SK-N-MC (cell line): ENCODE measurements around the gene ADAM33.

Experiments used
- DNase-seq: peaks from one replicate; pipeline ENCODE4 v3.0.0-alpha.2; 2011; ENCODE audit warnings: low read depth, low spot score
- H3K27ac ChIP-seq: fragments of 200-600 bp; sonication (generic); 2 replicates; pipeline ENCODE4 v1.5.1; 2016; ENCODE audit warnings: mixed run types
- H3K36me3 ChIP-seq: fragments of 200-600 bp; sonication (generic); 2 replicates; pipeline ENCODE4 v1.6.1; 2017; ENCODE audit warnings: antibody characterized with exemption, low read length, mixed read lengths; ENCODE audit not compliant: insufficient read depth
- H3K4me3 ChIP-seq: fragments of 200-600 bp; sonication (generic); 2 replicates; pipeline ENCODE4 v1.5.1; 2016
- H3K9ac ChIP-seq: fragments of 200-600 bp; sonication (generic); 2 replicates; pipeline ENCODE4 v1.8.0; 2017; ENCODE audit warnings: mixed run types, mixed read lengths; ENCODE audit not compliant: insufficient read length
- H3K9me3 ChIP-seq: fragments of 200-600 bp; sonication (generic); 2 replicates; pipeline ENCODE4 v1.6.1; 2017; ENCODE audit warnings: low read depth, mild to moderate bottlenecking, antibody characterized with exemption, low read length, moderate library complexity, mixed read lengths
- EZH2 ChIP-seq: fragments of 200-600 bp; sonication (generic); IDR thresholded peaks from one replicate; pipeline ENCODE4 v1.6.1; 2017; ENCODE audit warnings: antibody characterized with exemption
- FOXP2 ChIP-seq: optimal IDR thresholded peaks from 2 replicates; pipeline ENCODE3; 2011; ENCODE audit warnings: mild to moderate bottlenecking, moderate library complexity; ENCODE audit not compliant: insufficient read depth; ENCODE audit errors: extremely low read length, control extremely low read depth
- POLR2AphosphoS5 ChIP-seq: IDR thresholded peaks from 2 replicates; pipeline ENCODE4 v1.6.1; 2012; ENCODE audit warnings: mild to moderate bottlenecking, low read depth, low read length, borderline replicate concordance

The ADAM33 gene

DNA sequence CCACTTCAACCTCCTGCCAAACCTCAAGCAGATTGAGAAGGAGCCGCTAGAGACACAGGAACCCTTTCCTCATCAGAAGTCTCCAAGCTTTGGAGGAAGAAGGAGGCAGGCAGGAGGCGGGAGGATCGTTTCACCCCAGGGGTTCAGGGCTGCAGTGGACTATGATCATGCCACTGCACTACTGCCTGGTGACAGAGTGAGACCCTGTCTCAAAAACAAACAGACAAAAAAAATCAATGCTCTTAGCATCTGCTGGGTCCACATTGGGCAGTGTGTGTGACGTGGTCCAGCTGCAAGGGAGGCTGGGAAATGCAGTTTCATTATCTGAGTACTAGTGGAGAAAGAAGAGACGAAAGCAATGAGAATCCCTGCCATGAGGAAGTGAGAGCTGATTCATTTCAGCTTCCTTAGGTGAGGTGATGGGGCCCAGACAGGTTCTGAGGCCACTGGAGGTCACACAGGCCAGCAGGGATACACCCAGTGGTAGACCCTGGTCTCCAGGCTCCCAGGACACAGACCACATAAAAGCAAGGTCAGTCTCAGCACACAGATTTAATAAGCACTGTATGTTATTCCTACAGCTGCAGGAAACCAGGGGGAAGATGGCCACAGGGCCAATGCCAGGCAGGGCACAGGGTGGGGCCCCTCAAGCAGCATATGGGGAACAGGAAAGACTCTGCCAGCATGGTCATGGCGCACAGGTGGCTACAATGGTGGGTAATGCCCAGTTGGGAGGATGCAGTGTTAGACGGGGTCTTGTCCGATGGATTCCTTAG is 22.9 kb downstream of the ADAM33 start:
- Histone ChIP-seq H3K36me3 (no peaks in the 10 kb centered on the region), H3K27ac (no peak overlapping the region), H3K9ac (no peak overlapping the region), H3K9me3 (no peaks in the 10 kb centered on the region), H3K4me3 (no peak overlapping the region)
- no peak for DNase-seq
- TF ChIP-seq POLR2AphosphoS5 (no peak), FOXP2 (no peak), EZH2 (no peak)

DNA sequence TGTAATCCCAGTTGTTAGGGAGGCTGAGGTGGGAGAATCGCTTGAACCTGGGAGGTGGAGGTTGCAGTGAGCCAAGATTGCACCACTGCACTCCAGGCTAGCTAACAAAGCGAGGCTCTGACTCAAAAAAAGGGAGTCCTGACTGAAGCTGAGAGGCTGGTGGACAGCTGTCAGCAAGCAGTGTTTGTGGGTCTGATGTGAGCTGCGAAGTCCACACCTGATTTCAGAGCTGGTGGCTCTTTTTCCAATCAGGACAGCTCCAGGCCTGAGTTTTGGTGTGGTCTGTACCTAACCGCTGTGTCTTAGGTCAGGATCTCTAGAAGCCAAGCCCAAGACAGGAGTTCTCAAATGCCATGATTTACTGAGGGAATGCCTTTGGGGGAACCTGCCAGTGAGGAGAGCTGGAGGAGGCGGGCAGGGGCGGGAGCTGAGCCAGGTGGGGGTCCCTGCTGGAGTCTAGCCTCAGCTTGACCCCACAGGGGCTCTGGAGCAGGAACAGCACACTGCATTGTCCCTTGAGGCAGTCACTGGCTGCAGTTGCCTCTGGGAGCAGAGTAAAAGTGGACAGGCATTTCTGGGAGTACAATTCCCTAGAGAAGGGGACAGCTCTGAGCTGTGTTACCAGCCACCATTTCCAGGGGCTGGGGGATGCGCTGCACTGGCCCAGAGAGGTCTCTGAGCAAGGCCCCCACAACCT is 23.6 kb downstream of the ADAM33 start:
- no peak for DNase-seq
- H3K4me3 ChIP-seq = no peak overlapping the region
- H3K9ac ChIP-seq = no peak overlapping the region
- H3K36me3 ChIP-seq = no peaks in the 10 kb centered on the region
- H3K9me3 ChIP-seq = no peaks in the 10 kb centered on the region
- no peak for TF ChIP-seq EZH2
- no peak for TF ChIP-seq POLR2AphosphoS5
- no peak for TF ChIP-seq FOXP2
- no peak overlapping the region for H3K27ac ChIP-seq

DNA sequence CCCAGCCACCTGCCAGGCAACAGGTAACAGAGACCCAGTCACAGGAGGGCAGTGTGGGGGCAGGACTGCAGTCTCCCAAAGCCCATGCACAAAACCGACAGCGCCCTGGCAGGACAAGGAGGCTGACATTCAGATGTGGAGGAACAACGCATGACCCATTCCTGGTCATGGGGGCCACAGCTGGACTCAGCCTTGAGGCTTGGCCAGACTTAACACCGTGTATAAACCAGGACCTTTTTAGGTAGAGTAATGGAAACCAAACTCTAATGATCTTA is 26.7 kb downstream of the ADAM33 start:
- TF ChIP-seq EZH2 (no peak), POLR2AphosphoS5 (no peak), FOXP2 (no peak)
- no peak overlapping the region for H3K9ac ChIP-seq
- H3K9me3 ChIP-seq = no peaks in the 10 kb centered on the region
- H3K36me3 ChIP-seq = no peaks in the 10 kb centered on the region
- H3K27ac ChIP-seq = no peak overlapping the region
- H3K4me3 ChIP-seq = no peak overlapping the region
- no peak for DNase-seq

- DNase-seq = no peak
- no peak for TF ChIP-seq POLR2AphosphoS5
- TF ChIP-seq EZH2 = no peak
- TF ChIP-seq FOXP2 = no peak
- no peak overlapping the region for H3K9ac ChIP-seq
- no peak overlapping the region for H3K4me3 ChIP-seq
- no peaks in the 10 kb centered on the region for H3K36me3 ChIP-seq
- no peaks in the 10 kb centered on the region for H3K9me3 ChIP-seq
- no peak overlapping the region for H3K27ac ChIP-seq
Measured at GRCh38 chr20:3654326-3655130, 27.3 kb downstream of the ADAM33 start.

- H3K36me3 ChIP-seq = no peaks in the 10 kb centered on the region
- no peak for TF ChIP-seq EZH2
- no peak for TF ChIP-seq FOXP2
- TF ChIP-seq POLR2AphosphoS5 = no peak
- H3K9ac ChIP-seq = no peak overlapping the region
- no peaks in the 10 kb centered on the region for H3K9me3 ChIP-seq
- H3K4me3 ChIP-seq = no peak overlapping the region
- DNase-seq = no peak
- no peak overlapping the region for H3K27ac ChIP-seq
Measured at GRCh38 chr20:3653921-3654320, 27.9 kb downstream of the ADAM33 start.

- Histone ChIP-seq H3K4me3 (no peak overlapping the region), H3K9me3 (no peaks in the 10 kb centered on the region), H3K27ac (no peak overlapping the region), H3K36me3 (no peaks in the 10 kb centered on the region), H3K9ac (no peak overlapping the region)
- no peak for DNase-seq
- no peak for TF ChIP-seq FOXP2
- no peak for TF ChIP-seq EZH2
- TF ChIP-seq POLR2AphosphoS5 = no peak
Measured at GRCh38 chr20:3652676-3653596, 28.9 kb downstream of the ADAM33 start.

- no peaks in the 10 kb centered on the region for H3K9me3 ChIP-seq
- H3K36me3 ChIP-seq = no peaks in the 10 kb centered on the region
- TF ChIP-seq FOXP2 (no peak), POLR2AphosphoS5 (no peak), EZH2 (no peak)
- H3K9ac ChIP-seq = no peak overlapping the region
- H3K4me3 ChIP-seq = no peak overlapping the region
- H3K27ac ChIP-seq = no peak overlapping the region
- DNase-seq = no peak
Measured at GRCh38 chr20:3652221-3652620, 29.6 kb downstream of the ADAM33 start.
